Ishikawa (cell line): ENCODE results near the gene MTMR4.

ENCODE experiments used
- CEBPB ChIP-seq: IDR thresholded peaks from 2 replicates; pipeline ENCODE4 v1.6.1; 2012
- CREB1 ChIP-seq: IDR thresholded peaks from 2 replicates; pipeline ENCODE4 v1.6.1; 2012; ENCODE audit warnings: low read depth
- EGR1 ChIP-seq: IDR thresholded peaks from 2 replicates; pipeline ENCODE4 v1.6.1; 2012
- EP300 ChIP-seq: IDR thresholded peaks from 2 replicates; pipeline ENCODE4 v1.6.1; 2012; ENCODE audit warnings: borderline replicate concordance
- FOXM1 ChIP-seq: IDR thresholded peaks from 2 replicates; pipeline ENCODE4 v1.6.1; 2012; ENCODE audit warnings: low read depth, borderline replicate concordance
- MAX ChIP-seq: IDR thresholded peaks from 2 replicates; pipeline ENCODE4 v1.6.1; 2012
- NFIC ChIP-seq: IDR thresholded peaks from 2 replicates; pipeline ENCODE4 v1.6.1; 2012
- RAD21 ChIP-seq: IDR thresholded peaks from 2 replicates; pipeline ENCODE4 v1.6.1; 2012; ENCODE audit warnings: low read depth
- REST ChIP-seq: IDR thresholded peaks from 2 replicates; pipeline ENCODE4 v1.6.1; 2012; ENCODE audit warnings: low read depth, mild to moderate bottlenecking
- TAF1 ChIP-seq: IDR thresholded peaks from 2 replicates; pipeline ENCODE4 v1.6.1; 2012; ENCODE audit warnings: low read depth, mild to moderate bottlenecking
- TCF12 ChIP-seq: IDR thresholded peaks from 2 replicates; pipeline ENCODE4 v1.6.1; 2012; ENCODE audit warnings: low read depth
- TEAD4 ChIP-seq: IDR thresholded peaks from 2 replicates; pipeline ENCODE4 v1.6.1; 2012
- USF1 ChIP-seq: IDR thresholded peaks from 2 replicates; pipeline ENCODE4 v1.6.1; 2012
- YY1 ChIP-seq: IDR thresholded peaks from 2 replicates; pipeline ENCODE4 v1.6.1; 2012; ENCODE audit warnings: low read depth
- ZBTB7A ChIP-seq: IDR thresholded peaks from 2 replicates; pipeline ENCODE4 v1.6.1; 2012; ENCODE audit warnings: low read depth

MTMR4 gene

DNA sequence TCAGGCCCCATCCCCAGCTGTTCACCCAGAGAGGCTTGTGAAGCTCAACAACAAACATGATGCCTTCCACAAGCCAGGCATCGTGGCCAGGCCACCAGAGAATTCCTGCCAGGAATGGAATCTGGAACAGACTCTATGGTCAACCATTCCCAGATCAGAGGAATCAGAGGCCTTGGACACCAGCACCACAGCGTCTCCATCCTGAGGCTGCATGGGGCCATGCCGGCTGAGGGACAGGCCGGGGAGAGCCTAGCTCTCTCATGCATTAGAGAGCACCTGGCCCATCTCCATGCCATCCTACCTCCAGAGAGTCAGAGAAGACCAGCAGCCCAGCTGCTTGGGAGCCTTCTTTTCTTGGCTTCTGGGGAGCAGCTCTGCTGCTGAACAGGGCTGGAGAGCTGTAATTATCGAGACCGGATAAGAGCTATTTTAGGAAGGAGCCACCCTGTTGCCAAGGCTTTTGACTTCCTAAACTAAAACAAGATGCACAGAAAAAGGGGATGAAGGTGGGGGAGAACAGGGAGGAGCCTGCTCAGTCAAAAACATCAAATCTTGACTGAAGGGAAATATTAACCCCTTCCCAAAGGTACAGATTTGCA lies 24.5 kb upstream of the MTMR4 start:
- TF ChIP-seq RAD21 (no peak), EP300 (no peak), CEBPB (no peak), YY1 (no peak), TAF1 (no peak), MAX (no peak), TEAD4 (no peak), FOXM1 (no peak), REST (no peak), NFIC (no peak), EGR1 (no peak), CREB1 (no peak), ZBTB7A (no peak), USF1 (no peak), TCF12 (no peak)

GRCh38 chr17:58537266-58537665 lies 22.8 kb upstream of the MTMR4 start:
- TF ChIP-seq TCF12 (no peak), EP300 (no peak), REST (no peak)

GRCh38 chr17:58536542-58536941 lies 22.1 kb upstream of the MTMR4 start:
- TF ChIP-seq NFIC (no peak), REST (no peak), FOXM1 (no peak), EGR1 (no peak), MAX (no peak), YY1 (no peak), TEAD4 (no peak), TCF12 (no peak), RAD21 (no peak), ZBTB7A (no peak), EP300 (no peak), CEBPB (no peak), USF1 (no peak), TAF1 (no peak)

- no peak for TF ChIP-seq YY1
- no peak for TF ChIP-seq CREB1
- TF ChIP-seq EGR1 = no peak
- no peak for TF ChIP-seq TEAD4
- TF ChIP-seq MAX = no peak
- TF ChIP-seq REST = no peak
- TF ChIP-seq FOXM1 = no peak
- TF ChIP-seq NFIC = no peak
Observed at GRCh38 chr17:58535431-58535830, 21.0 kb upstream of the MTMR4 start.
